ENCODE data around the gene MGMT.

Gene MGMT

GRCh38 chr10:129728905-129729795 is 262.1 kb downstream of the MGMT start:
- TF ChIP-seq, protein P1, sequence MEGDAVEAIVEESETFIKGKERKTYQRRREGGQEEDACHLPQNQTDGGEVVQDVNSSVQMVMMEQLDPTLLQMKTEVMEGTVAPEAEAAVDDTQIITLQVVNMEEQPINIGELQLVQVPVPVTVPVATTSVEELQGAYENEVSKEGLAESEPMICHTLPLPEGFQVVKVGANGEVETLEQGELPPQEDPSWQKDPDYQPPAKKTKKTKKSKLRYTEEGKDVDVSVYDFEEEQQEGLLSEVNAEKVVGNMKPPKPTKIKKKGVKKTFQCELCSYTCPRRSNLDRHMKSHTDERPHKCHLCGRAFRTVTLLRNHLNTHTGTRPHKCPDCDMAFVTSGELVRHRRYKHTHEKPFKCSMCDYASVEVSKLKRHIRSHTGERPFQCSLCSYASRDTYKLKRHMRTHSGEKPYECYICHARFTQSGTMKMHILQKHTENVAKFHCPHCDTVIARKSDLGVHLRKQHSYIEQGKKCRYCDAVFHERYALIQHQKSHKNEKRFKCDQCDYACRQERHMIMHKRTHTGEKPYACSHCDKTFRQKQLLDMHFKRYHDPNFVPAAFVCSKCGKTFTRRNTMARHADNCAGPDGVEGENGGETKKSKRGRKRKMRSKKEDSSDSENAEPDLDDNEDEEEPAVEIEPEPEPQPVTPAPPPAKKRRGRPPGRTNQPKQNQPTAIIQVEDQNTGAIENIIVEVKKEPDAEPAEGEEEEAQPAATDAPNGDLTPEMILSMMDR (IDR thresholded peaks at IDR 0.05; ENCODE audit: low read depth, low read length): no peak
- no peak for DNase-seq (ENCODE audit: extremely low read depth, low read depth)

DNA sequence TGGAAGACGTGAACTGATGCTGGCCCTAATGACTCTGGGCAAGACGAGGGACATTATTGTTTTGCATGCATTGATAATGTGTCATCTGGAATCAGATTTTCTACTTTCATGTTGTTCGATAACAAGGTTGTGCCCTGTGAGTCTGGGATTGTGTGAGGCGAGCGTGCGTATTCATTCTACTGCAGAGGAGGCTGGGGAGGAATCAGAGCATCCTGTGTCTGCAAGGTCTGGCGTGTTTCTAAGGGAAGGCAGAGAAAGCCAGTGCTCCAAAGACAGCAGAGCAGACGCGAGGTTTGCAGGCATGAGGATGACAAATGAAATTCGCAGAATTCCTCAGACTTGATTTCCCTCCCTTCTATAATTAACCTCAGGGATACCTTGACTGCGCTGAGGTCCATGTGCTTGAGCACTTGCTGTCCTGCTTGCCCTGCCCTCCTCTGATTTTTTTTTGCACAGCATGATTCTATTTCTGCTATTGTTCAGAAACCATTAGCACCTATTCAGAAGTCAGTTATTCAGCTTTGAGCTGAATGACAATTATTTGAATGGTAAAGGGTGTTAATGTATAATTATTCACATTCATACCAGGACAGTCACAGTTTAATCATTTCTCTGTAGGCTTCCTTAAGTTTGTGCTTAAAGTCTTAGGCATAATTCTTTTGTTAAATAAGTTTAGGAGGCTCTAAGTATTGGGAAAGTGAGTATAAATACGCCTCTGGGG is 263.4 kb downstream of the MGMT start:
- TF ChIP-seq, protein P1 (IDR thresholded peaks at IDR 0.05; ENCODE audit: low read depth, low read length): no peak
- no peak for DNase-seq (ENCODE audit: extremely low read depth, low read depth)

DNA sequence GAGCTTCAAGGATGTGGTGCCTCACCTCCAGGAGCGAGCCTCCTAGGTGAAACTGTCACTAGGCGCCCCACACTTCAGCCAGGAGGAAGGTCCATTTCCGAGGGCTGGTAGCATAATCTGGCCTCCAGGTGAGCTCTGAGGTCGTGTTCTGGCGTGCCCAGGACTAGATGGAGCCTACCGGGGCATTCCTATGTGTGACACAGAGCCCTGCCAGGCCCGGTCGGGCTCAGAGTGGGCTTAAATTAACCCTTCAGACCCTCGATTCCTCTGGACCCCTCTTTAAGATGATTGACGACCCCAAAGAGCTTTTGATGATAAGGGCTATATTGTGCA is 263.9 kb downstream of the MGMT start:
- no peak for DNase-seq (ENCODE audit: extremely low read depth, low read depth)
- TF ChIP-seq, protein P1 (IDR thresholded peaks at IDR 0.05; ENCODE audit: low read depth, low read length): no peak

DNA sequence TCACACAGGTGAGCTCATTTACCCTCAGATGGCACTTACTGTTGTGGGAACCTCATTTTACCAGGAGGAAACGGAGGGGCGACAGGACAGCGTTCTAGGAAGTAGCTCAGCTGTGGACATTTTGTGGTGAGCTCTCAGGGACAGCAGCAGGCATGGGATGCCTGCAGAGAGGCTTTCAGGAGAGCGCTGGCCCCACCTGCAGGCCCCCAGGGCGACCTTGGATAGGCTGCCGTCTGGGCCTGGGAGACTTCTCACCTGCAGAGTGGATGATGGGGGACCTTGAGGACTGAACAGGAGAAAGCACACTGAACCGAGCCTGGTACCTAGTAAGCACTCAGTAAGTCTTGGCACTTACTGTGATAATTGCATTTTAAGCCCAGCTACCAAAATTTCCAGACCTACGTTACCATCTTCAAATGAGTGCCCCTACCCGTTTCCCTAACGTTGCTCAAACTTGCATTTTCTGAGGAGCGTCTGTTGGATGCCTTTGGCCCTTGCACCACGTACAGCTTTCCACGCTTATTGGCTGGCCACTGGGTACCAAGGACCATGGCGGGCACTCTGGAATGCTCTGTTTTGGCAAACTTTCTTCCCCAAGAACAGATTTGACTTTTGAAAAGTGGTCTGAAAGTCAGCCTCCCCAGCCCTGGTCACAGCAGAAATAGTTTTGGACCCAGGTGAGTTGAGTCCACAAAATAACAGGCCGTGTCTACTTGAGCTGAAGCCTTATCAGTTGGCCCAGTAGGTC is 273.7 kb downstream of the MGMT start:
- DNase-seq (ENCODE audit: extremely low read depth, low read depth): no peak
- TF ChIP-seq, protein P1 (IDR thresholded peaks at IDR 0.05; ENCODE audit: low read depth, low read length): no peak

GRCh38 chr10:129741280-129741977 is 274.4 kb downstream of the MGMT start:
- TF ChIP-seq, protein P1 (IDR thresholded peaks at IDR 0.05; ENCODE audit: low read depth, low read length): no peak
- no peak for DNase-seq (ENCODE audit: extremely low read depth, low read depth)

GRCh38 chr10:129741978-129742741 is 275.1 kb downstream of the MGMT start:
- DNase-seq (ENCODE audit: extremely low read depth, low read depth): no peak
- TF ChIP-seq, protein P1 (IDR thresholded peaks at IDR 0.05; ENCODE audit: low read depth, low read length): no peak
